Activated gamma-delta T cell treated with anti-CD3 and anti-CD28 coated beads, Interleukin-2, amount 50 U/mL, for 16 hours (primary cell): ENCODE data around the gene SBK1.
"Not testable (repeated sequence)": the region's sequence is repeated elsewhere in the genome, so short reads cannot be mapped to it uniquely, and the experiment has no call there.

Experiments
- DNase-seq: peaks from one replicate; pipeline ENCODE4 v3.0.0-alpha.2; 2020; ENCODE audit warnings: low read depth

SBK1 gene

GRCh38 chr16:28335678-28336077 is 43.4 kb downstream of the SBK1 start:
- not testable (repeated sequence) for DNase-seq

- not testable (repeated sequence) for DNase-seq
Measured at GRCh38 chr16:28336940-28337710, 44.8 kb downstream of the SBK1 start.

GRCh38 chr16:28338230-28338629 is 45.9 kb downstream of the SBK1 start:
- not testable (repeated sequence) for DNase-seq

GRCh38 chr16:28362600-28362999 is 70.3 kb downstream of the SBK1 start:
- not testable (repeated sequence) for DNase-seq

GRCh38 chr16:28363408-28363807 is 71.1 kb downstream of the SBK1 start, which contains the start of gene NPIPB6:
Gene NPIPB6 (minus strand): TSS chr16:28363508. CDS start chr16:28362822, 686 bp downstream.
- DNase-seq, result not testable (repeated sequence)

GRCh38 chr16:28364268-28365173 is 72.2 kb downstream of the SBK1 start:
- DNase-seq, result not testable (repeated sequence)

- DNase-seq, result not testable (repeated sequence)
Measured at GRCh38 chr16:28367926-28368325, 75.6 kb downstream of the SBK1 start.
